ENCODE data around the gene USPL1.
"Not testable (repeated sequence)": the region's sequence is repeated elsewhere in the genome, so short reads cannot be mapped to it uniquely, and the experiment has no call there.

USPL1 gene

GRCh38 chr13:30623392-30623791 is 5.7 kb downstream of the USPL1 start:
- H3K4me3 Mint-ChIP-seq: no peak overlapping the region
- H3K27ac Mint-ChIP-seq: no peak overlapping the region
- H3K9me3 Mint-ChIP-seq: no peaks in the 10 kb centered on the region
- no peak for DNase-seq
- H3K4me1 Mint-ChIP-seq: peaks cover 38% of the 10 kb centered on the region
- CTCF ChIA-PET: no interaction called here
- H3K27me3 Mint-ChIP-seq: no peaks in the 10 kb centered on the region
- H3K36me3 Mint-ChIP-seq: peaks cover 37% of the 10 kb centered on the region

- peaks cover 45% of the 10 kb centered on the region for H3K36me3 Mint-ChIP-seq
- H3K27ac Mint-ChIP-seq: peak overlapping the region; percentile 9
- peaks cover 48% of the 10 kb centered on the region for H3K4me1 Mint-ChIP-seq
- H3K4me3 Mint-ChIP-seq: no peak overlapping the region
- no peaks in the 10 kb centered on the region for H3K27me3 Mint-ChIP-seq
- DNase-seq: no peak
- CTCF ChIA-PET: no interaction called here
- no peaks in the 10 kb centered on the region for H3K9me3 Mint-ChIP-seq
Measured at GRCh38 chr13:30624630-30625029, 6.9 kb downstream of the USPL1 start.

GRCh38 chr13:30629527-30629926 is 11.8 kb downstream of the USPL1 start:
- no peak overlapping the region for H3K4me3 Mint-ChIP-seq
- no peak overlapping the region for H3K27ac Mint-ChIP-seq
- H3K9me3 Mint-ChIP-seq: no peaks in the 10 kb centered on the region
- peaks cover 47% of the 10 kb centered on the region for H3K36me3 Mint-ChIP-seq
- H3K4me1 Mint-ChIP-seq: peaks cover 42% of the 10 kb centered on the region
- CTCF ChIA-PET: no interaction called here
- DNase-seq: no peak
- no peaks in the 10 kb centered on the region for H3K27me3 Mint-ChIP-seq

GRCh38 chr13:30633861-30634260 is 16.1 kb downstream of the USPL1 start:
- DNase-seq: no peak

GRCh38 chr13:30634838-30635237 is 17.1 kb downstream of the USPL1 start:
- Mint-ChIP-seq H3K27ac (no peak overlapping the region), H3K27me3 (no peaks in the 10 kb centered on the region), H3K36me3 (peaks cover 58% of the 10 kb centered on the region), H3K4me3 (no peak overlapping the region), H3K4me1 (peaks cover 24% of the 10 kb centered on the region), H3K9me3 (no peaks in the 10 kb centered on the region)
- CTCF ChIA-PET: interaction anchor here (0.7 kb wide), 1 partner anchor 11 kb away, joined by 3 read pairs; no protein-coding TSS in a partner anchor
- DNase-seq: no peak

More at GRCh38 chr13:30633861-30634260, 16.1 kb downstream of the USPL1 start:
- H3K36me3 Mint-ChIP-seq: peaks cover 56% of the 10 kb centered on the region
- H3K27me3 Mint-ChIP-seq: no peaks in the 10 kb centered on the region
- peaks cover 28% of the 10 kb centered on the region for H3K4me1 Mint-ChIP-seq
- H3K27ac Mint-ChIP-seq: no peak overlapping the region
- CTCF ChIA-PET: interaction anchor here (0.6 kb wide), 1 partner anchor 133 kb away, joined by 3 read pairs; no protein-coding TSS in a partner anchor
- H3K9me3 Mint-ChIP-seq: no peaks in the 10 kb centered on the region
- no peak overlapping the region for H3K4me3 Mint-ChIP-seq

- DNase-seq: no peak
- Mint-ChIP-seq H3K36me3 (peaks cover 59% of the 10 kb centered on the region), H3K4me1 (peaks cover 26% of the 10 kb centered on the region), H3K27me3 (no peaks in the 10 kb centered on the region), H3K27ac (no peak overlapping the region), H3K9me3 (no peaks in the 10 kb centered on the region), H3K4me3 (no peak overlapping the region)
- CTCF ChIA-PET: no interaction called here
Measured at GRCh38 chr13:30638301-30638700, 20.6 kb downstream of the USPL1 start.

GRCh38 chr13:30639671-30640070 is 22.0 kb downstream of the USPL1 start:
- CTCF ChIA-PET: no interaction called here
- H3K9me3 Mint-ChIP-seq: no peaks in the 10 kb centered on the region
- peaks cover 55% of the 10 kb centered on the region for H3K36me3 Mint-ChIP-seq
- no peaks in the 10 kb centered on the region for H3K27me3 Mint-ChIP-seq
- peaks cover 22% of the 10 kb centered on the region for H3K4me1 Mint-ChIP-seq
- no peak overlapping the region for H3K4me3 Mint-ChIP-seq
- no peak overlapping the region for H3K27ac Mint-ChIP-seq
- DNase-seq: no peak

GRCh38 chr13:30641173-30641572 is 23.5 kb downstream of the USPL1 start:
- CTCF ChIA-PET, H3K27me3 Mint-ChIP-seq, DNase-seq, H3K27ac Mint-ChIP-seq, H3K4me3 Mint-ChIP-seq, H3K9me3 Mint-ChIP-seq: not testable (repeated sequence)
- Mint-ChIP-seq H3K4me1 (peaks cover 14% of the 10 kb centered on the region), H3K36me3 (peaks cover 48% of the 10 kb centered on the region)

GRCh38 chr13:30645629-30646028 is 27.9 kb downstream of the USPL1 start:
- Mint-ChIP-seq H3K36me3 (peaks cover 62% of the 10 kb centered on the region), H3K9me3 (no peaks in the 10 kb centered on the region), H3K27me3 (no peaks in the 10 kb centered on the region), H3K27ac (no peak overlapping the region), H3K4me3 (no peak overlapping the region), H3K4me1 (peaks cover 23% of the 10 kb centered on the region)
- DNase-seq: no peak
- CTCF ChIA-PET: interaction anchor here (1.0 kb wide), 1 partner anchor 11 kb away, joined by 3 read pairs; no protein-coding TSS in a partner anchor

- Mint-ChIP-seq H3K36me3 (peaks cover 54% of the 10 kb centered on the region), H3K27ac (peak overlapping the region; percentile 3)
- CTCF ChIA-PET: no interaction called here
Measured at GRCh38 chr13:30647420-30647819, 29.7 kb downstream of the USPL1 start.

GRCh38 chr13:30647824-30648521 is 30.3 kb downstream of the USPL1 start:
- CTCF ChIA-PET: no interaction called here
- H3K27me3 Mint-ChIP-seq: no peaks in the 10 kb centered on the region

More at GRCh38 chr13:30647420-30647819, 29.7 kb downstream of the USPL1 start:
- no peak for DNase-seq
- Mint-ChIP-seq H3K27me3 (no peaks in the 10 kb centered on the region), H3K4me3 (no peak overlapping the region), H3K4me1 (peaks cover 18% of the 10 kb centered on the region), H3K9me3 (no peaks in the 10 kb centered on the region)

GRCh38 chr13:30648522-30649012 is 30.8 kb downstream of the USPL1 start:
- H3K4me3 Mint-ChIP-seq: no peak overlapping the region
- H3K27ac Mint-ChIP-seq: no peak overlapping the region
- CTCF ChIA-PET: no interaction called here
- H3K4me1 Mint-ChIP-seq: peaks cover 30% of the 10 kb centered on the region
- no peaks in the 10 kb centered on the region for H3K27me3 Mint-ChIP-seq
- peaks cover 58% of the 10 kb centered on the region for H3K36me3 Mint-ChIP-seq
- H3K9me3 Mint-ChIP-seq: no peaks in the 10 kb centered on the region
- no peak for DNase-seq

More at GRCh38 chr13:30647824-30648521, 30.3 kb downstream of the USPL1 start:
- Mint-ChIP-seq H3K36me3 (peaks cover 57% of the 10 kb centered on the region), H3K27ac (no peak overlapping the region), H3K4me3 (no peak overlapping the region), H3K9me3 (no peaks in the 10 kb centered on the region), H3K4me1 (peaks cover 24% of the 10 kb centered on the region)
- DNase-seq: no peak

GRCh38 chr13:30651648-30652047 is 33.9 kb downstream of the USPL1 start:
- peaks cover 44% of the 10 kb centered on the region for H3K4me1 Mint-ChIP-seq
- CTCF ChIA-PET: not testable (repeated sequence)

GRCh38 chr13:30652746-30653386 is 35.1 kb downstream of the USPL1 start:
- H3K4me3 Mint-ChIP-seq: no peak overlapping the region
- H3K27me3 Mint-ChIP-seq: no peaks in the 10 kb centered on the region
- H3K36me3 Mint-ChIP-seq: peaks cover 67% of the 10 kb centered on the region
- peaks cover 36% of the 10 kb centered on the region for H3K4me1 Mint-ChIP-seq
- H3K9me3 Mint-ChIP-seq: no peaks in the 10 kb centered on the region
- no peak overlapping the region for H3K27ac Mint-ChIP-seq
- DNase-seq: no peak
- CTCF ChIA-PET: no interaction called here

More at GRCh38 chr13:30651648-30652047, 33.9 kb downstream of the USPL1 start:
- peaks cover 67% of the 10 kb centered on the region for H3K36me3 Mint-ChIP-seq
- not testable (repeated sequence) for DNase-seq, H3K27ac Mint-ChIP-seq, H3K9me3 Mint-ChIP-seq, H3K4me3 Mint-ChIP-seq, H3K27me3 Mint-ChIP-seq

- Mint-ChIP-seq H3K4me3 (peak overlapping the region; percentile 51), H3K27me3 (no peaks in the 10 kb centered on the region), H3K9me3 (no peaks in the 10 kb centered on the region), H3K27ac (peak overlapping the region; percentile 94), H3K4me1 (peaks cover 29% of the 10 kb centered on the region), H3K36me3 (peaks cover 67% of the 10 kb centered on the region)
- DNase-seq: peak; percentile 60
- CTCF ChIA-PET: no interaction called here
Measured at GRCh38 chr13:30654430-30654829, 36.7 kb downstream of the USPL1 start.
